ENCODE measurements around the gene PPP2R3C.
"Not testable (repeated sequence)": the region's sequence is repeated elsewhere in the genome, so short reads cannot be mapped to it uniquely, and the experiment has no call there.

The PPP2R3C gene

DNA sequence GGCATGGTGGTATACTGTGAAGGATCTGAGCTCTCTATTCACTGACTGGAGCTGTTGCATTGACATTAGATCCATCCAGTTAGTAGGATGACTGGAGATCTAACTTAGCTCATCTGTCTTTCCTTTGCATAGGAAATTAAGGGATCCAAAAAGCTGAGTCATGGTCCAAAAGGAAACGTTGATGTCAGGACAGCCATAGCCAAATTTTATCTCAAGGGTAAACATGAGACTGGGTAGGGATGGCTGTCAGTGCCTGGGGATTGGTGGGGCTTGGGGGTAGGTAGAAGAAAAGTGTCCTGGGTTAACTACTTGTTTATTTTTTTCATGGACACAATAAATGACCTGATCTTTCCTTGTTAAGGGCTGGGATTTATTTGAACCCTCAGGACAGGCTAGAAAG, 71.1 kb downstream of the PPP2R3C start:
- no peak for DNase-seq

- DNase-seq, result no peak
These were observed 73.7 kb downstream of the PPP2R3C start for GRCh38 chr14:35047976-35048513.

- peak; percentile 10 for DNase-seq
These were observed 74.8 kb downstream of the PPP2R3C start for GRCh38 chr14:35046751-35047536.

- DNase-seq, result peak; percentile 93
These were observed 75.6 kb downstream of the PPP2R3C start, which contains the start of gene FAM177A1 for GRCh38 chr14:35046048-35046750. Gene FAM177A1 (plus strand): TSS chr14:35046272. CDS start chr14:35046464, 192 bp downstream.

GRCh38 chr14:35045798-35046047, 76.1 kb downstream of the PPP2R3C start:
- DNase-seq, result no peak

- DNase-seq, result no peak
These were observed 76.6 kb downstream of the PPP2R3C start for GRCh38 chr14:35044939-35045797.

DNA sequence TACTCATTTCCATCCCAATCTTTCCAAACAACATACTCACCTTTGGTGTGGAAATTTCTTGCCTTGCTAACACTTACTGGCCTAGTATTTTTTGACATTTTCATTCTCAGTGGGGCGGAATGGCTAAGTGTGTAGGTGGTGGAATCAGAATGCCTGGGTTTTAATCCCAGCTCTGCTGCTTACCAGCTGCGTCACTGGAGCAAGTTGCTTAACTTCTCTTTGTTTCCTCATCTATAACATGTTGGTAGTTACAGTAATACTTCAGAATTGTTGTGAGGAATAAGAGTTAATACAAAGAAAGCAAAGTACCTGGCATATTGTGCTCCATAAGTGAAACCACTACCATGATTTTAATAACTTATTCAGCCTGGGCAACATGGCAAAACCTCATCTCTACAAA, 78.7 kb downstream of the PPP2R3C start:
- DNase-seq, result peak; percentile 44

DNA sequence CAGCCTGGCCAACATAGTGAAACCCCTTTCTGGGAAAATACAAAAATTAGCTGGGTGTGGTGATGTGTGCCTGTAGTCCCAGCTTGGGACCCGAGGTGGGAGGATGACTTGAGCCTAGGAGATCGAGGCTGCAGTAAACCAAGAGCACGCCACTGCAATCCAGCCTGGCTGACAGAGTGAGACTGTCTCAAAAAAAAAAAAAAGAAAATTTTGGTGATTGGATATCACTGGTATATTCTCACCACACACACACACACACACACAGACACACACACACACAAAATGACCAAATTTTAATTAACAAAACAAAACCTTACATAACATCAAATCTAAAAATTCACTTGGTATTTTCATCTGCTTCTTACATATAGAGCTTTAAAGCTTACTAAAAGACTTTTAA, 79.2 kb downstream of the PPP2R3C start:
- DNase-seq, result no peak

DNA sequence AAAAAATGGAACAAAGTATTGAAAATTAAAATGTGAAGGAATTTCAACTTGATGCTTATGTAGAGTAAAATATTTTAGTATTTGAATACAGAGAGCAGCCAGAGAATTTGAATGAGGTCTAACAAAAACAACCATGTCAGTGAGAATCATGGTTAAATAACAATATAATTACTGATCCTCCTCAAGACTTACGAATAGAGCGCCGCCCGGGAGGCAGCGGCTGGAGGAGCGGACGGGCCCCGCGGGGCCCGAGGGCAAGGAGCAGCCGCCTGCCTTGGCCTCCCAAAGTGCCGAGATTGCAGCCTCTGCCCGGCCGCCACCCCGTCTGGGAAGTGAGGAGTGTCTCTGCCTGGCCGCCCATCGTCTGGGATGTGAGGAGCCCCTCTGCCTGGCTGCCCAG, 83.5 kb downstream of the PPP2R3C start:
- not testable (repeated sequence) for DNase-seq
